GM21528 (cell line): ENCODE data around the gene SPATA3.
A peak's percentile ranks its signal among the peaks of the same experiment; 100 is the strongest.

Experiments
- ATAC-seq: cut with Tn5 transposase; IDR thresholded peaks from one replicate; pipeline ENCODE4 v1.9.1; 2021; ENCODE audit warnings: mild to moderate bottlenecking, moderate library complexity; ENCODE audit not compliant: unreplicated experiment, low FRiP score

SPATA3 gene

GRCh38 chr2:231043796-231044195 lies 47.9 kb downstream of the SPATA3 start:
- ATAC-seq, result no peak

GRCh38 chr2:231046916-231047273 lies 51.0 kb downstream of the SPATA3 start:
- ATAC-seq, result no peak

DNA sequence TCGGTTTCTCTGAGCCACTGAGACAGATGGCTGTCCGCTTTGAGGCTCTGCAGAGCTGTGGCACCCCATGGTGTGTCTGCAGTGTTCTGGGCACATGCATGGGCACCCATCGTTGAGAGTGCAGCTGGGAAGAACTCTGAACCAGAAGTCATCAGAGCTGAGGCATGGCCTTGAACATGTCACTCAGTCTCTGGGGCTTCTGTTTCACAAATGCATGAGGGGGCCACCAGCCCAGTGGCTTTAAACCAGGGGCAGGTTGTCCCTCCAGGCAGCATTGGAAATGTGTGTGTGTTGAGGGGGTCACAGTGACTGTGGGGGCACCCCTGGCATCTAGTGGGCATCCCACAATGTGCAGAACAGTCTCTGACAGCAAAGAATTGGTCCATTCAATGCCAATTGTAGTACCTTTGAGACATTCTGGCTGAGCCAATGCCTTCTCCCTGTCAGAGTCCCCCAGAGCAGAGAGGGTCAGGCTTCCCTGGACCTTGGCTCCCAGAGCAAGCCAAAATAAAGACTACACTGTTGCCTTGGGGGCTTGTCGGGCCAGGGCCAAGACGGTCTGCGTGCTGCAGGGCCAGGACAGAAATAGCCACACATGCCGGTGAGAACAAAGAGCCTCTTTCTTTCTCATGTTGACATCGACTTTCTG lies 51.5 kb downstream of the SPATA3 start:
- no peak for ATAC-seq

GRCh38 chr2:231047923-231048915 lies 52.3 kb downstream of the SPATA3 start:
- no peak for ATAC-seq

- no peak for ATAC-seq
These were observed 53.5 kb downstream of the SPATA3 start for GRCh38 chr2:231049286-231050017.

DNA sequence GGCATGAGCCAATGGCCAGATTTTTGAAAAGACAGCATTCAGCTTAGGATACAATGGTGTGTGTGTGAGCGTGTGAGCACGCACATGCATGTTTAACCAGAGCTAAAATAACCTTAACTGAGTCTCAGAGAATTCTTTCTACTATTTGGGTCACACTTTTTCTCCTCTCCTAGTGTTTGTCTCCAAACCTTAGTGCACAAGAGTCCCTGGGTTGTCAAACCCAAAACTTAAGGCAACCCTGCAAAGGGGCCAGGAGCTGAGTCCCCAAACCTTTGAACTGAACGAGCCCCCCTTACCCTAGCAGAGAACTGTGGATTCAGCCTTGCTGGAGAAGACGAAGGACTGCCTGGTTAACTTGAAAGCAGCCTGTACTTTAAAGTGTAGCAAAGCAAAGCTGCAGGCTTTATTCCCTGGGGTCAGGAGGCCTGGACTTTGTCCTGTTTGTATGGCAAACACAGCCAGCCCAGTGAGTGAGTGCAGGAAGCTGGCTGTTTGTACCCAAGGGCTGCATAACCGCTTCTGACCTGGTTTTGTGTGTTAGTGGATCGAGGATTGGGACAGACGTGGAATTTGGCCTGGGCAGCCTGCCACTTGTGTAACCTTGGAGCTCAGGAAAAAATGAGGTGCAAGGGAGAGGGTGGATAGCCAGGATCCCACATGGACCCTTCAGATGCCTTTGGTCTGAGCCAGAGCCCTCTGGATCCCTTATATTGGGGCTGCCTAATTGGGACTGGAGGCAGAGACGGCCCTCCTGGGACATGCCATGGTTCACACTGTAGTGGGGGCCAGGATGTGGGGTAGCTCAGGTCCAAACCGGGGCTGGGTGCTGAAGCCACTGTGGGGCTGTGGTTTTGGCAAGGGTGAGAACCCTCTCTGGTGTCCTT lies 54.3 kb downstream of the SPATA3 start:
- no peak for ATAC-seq

- no peak for ATAC-seq
These were observed 55.2 kb downstream of the SPATA3 start for GRCh38 chr2:231051116-231051515.

GRCh38 chr2:231052494-231053451 lies 56.9 kb downstream of the SPATA3 start:
- peak; percentile 56 for ATAC-seq

GRCh38 chr2:231053846-231054245 lies 57.9 kb downstream of the SPATA3 start:
- ATAC-seq, result no peak

GRCh38 chr2:231056453-231057416 lies 60.8 kb downstream of the SPATA3 start, which contains the start of gene PSMD1:
PSMD1 (plus strand) TSS chr2:231056867; CDS start chr2:231057026, 159 bp downstream.
- ATAC-seq, result peak; percentile 74

DNA sequence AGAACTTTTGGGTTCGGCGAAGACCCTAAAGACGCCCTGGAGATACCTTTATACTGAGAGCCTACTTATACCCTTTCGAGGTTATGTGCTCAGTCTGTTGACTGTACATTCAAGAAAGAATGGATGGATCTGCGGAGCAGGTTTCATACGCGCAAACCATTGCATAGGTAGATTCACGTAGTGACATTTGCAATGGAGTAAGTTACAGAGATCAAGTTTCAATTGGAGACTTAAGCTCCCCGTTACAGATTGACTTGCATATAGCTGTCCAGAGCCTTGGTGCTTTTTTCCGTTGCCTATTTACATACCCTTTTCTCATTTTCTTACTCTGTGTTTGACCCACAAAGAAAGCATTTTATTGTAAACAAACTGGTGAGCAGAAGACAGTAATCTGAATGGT lies 61.7 kb downstream of the SPATA3 start:
- no peak for ATAC-seq
